NCI-H1092 (cell line): ENCODE results near the gene POLR2A.
"Not testable (repeated sequence)": the region's sequence is repeated elsewhere in the genome, so short reads cannot be mapped to it uniquely, and the experiment has no call there.

Experiments
- DNase-seq: peaks from one replicate; lab custom pipeline; 2025; lab: John Stamatoyannopoulos, UW

Gene POLR2A

GRCh38 chr17:7460850-7461660 lies 23.1 kb upstream of the POLR2A start:
- DNase-seq, result no peak

GRCh38 chr17:7462474-7463371 lies 21.4 kb upstream of the POLR2A start:
- no peak for DNase-seq

GRCh38 chr17:7463372-7463846 lies 20.8 kb upstream of the POLR2A start:
- no peak for DNase-seq

- DNase-seq, result no peak
Observed at GRCh38 chr17:7464081-7464480, 20.1 kb upstream of the POLR2A start.

GRCh38 chr17:7465597-7466275 lies 18.4 kb upstream of the POLR2A start:
- DNase-seq, result no peak

DNA sequence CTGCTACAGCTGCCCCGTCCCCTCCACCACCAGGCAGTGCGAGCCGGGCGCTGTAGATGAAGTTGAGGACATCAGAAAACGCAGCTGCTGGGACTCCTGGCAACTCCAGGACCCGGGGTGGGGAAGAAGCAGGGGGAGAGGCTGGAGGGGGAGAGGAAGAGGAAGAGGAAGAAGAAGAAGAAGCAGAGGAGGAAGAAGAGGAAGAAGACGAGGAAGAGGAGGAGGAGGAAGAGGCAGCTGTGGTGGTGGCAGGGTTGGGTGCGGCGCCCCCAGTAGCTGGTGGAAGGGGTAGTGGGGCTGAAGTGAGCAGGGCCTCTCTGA lies 17.9 kb upstream of the POLR2A start:
- DNase-seq, result no peak

- no peak for DNase-seq
Observed at GRCh38 chr17:7466639-7467341, 17.4 kb upstream of the POLR2A start.

DNA sequence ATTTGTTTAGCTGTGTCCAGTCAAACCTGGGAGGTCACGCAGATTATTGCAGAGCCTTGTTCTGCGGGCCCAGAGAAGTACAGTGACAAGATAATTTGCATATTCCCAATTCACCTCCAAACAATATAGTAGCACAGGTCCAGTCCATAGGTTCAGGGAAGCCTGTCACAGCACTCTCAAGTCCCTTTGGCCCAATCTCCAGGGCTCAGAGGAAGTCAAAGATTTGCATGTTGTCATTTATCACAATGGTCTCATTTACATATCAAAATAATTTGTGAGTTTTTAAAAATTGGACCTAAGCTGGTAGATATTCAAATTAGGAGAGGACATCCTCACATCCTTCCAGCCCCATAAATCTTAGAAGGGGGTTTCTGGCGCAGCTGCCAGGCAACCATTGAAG lies 16.7 kb upstream of the POLR2A start:
- DNase-seq, result no peak

- no peak for DNase-seq
Observed at GRCh38 chr17:7468290-7468689, 15.9 kb upstream of the POLR2A start.

DNA sequence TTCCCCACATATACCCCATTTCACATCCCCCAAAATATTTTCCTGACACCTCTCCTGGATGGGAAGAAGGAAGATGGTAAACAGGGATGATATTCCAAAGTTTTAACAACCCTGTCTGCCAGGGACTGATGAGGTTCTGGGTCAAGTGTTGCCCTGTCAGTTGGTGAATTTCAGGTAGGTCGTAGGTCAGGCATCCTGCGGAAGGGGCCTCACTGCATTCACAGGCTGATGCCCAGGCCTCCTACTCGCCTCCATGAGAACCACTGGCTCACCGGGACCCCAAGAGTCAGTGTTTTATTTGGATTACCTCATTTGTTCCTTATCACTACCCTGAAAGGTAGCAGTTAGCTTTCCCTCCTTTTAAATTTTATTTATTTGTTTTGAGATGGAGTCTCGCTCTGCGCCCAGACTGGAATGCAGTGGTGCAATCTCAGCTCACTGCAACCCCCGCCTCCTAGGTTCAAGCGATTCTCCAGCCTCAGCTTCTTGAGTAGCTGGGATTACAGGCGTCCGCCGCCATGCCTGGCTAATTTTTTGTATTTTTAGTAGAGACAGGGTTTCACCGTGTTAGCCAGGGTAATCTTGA lies 15.3 kb upstream of the POLR2A start:
- DNase-seq, result no peak

GRCh38 chr17:7469843-7470242 lies 14.3 kb upstream of the POLR2A start:
- DNase-seq, result not testable (repeated sequence)

DNA sequence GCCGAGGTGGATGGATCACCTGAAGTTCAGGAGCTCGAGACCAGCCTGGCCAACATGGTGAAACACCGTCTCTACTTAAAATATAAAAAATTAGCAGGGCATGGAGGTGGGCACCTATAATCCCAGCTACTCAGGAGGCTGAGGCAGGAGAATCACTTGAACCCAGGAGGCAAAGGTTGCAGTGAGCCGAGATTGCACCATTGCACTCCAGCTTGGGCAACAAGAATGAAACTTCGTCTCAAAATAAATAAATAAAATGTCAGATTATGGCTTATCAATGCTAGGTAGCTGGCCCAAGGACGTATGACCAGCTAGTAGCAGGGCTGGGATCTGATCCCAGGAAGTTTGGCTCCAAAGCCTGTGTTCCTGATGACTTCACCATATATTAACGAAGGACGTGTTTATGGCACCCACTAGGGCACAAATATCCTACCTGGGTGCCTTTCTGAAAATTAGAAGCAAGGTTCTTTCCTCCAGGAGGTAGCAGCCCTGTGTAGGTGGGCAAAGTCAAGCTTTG lies 13.7 kb upstream of the POLR2A start:
- not testable (repeated sequence) for DNase-seq

- no peak for DNase-seq
Observed at GRCh38 chr17:7471729-7472128, 12.4 kb upstream of the POLR2A start.

DNA sequence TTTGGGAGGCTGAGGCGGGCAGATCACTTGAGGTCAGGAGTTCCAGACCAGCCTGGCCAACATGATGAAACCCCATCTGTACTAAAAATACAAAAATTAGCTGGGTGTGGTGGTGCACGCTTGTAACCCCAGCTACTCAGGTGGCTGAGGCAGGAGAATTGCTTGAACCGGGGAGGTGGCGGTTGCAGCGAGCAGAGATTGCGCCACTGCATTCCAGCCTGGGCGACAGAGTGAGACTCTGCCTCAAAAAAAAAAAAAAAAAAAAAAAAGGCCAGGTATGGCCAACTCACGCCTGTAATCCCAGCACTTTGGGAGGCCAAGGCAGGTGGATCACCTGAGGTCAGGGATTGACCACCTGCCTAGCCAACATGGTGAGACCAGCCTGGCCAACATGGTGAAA lies 9.4 kb upstream of the POLR2A start:
- DNase-seq, result not testable (repeated sequence)

GRCh38 chr17:7475764-7476422 lies 8.3 kb upstream of the POLR2A start:
- no peak for DNase-seq

- DNase-seq, result no peak
Observed at GRCh38 chr17:7476494-7476893, 7.7 kb upstream of the POLR2A start.

DNA sequence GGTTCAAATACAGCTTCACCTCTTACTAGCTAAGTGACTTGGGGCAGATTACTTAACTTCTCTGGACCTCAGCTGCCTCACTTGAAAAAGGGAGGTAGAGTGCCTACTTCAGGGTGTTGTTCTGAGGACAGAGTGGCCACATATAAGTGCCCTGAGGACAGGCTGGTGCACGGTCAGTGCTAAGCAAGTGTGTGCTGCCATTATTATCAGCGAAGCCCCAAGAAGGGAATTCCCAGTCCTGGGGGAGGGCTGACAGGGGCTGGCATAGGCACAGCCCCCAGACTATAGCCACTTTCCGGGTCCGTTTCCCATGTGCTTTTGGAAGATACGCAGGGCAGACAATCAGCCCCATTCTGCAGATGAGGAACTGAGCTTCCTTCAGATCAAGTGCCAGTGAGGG lies 7.2 kb upstream of the POLR2A start:
- DNase-seq, result no peak

- DNase-seq, result no peak
Observed at GRCh38 chr17:7477392-7478275, 6.5 kb upstream of the POLR2A start.

DNA sequence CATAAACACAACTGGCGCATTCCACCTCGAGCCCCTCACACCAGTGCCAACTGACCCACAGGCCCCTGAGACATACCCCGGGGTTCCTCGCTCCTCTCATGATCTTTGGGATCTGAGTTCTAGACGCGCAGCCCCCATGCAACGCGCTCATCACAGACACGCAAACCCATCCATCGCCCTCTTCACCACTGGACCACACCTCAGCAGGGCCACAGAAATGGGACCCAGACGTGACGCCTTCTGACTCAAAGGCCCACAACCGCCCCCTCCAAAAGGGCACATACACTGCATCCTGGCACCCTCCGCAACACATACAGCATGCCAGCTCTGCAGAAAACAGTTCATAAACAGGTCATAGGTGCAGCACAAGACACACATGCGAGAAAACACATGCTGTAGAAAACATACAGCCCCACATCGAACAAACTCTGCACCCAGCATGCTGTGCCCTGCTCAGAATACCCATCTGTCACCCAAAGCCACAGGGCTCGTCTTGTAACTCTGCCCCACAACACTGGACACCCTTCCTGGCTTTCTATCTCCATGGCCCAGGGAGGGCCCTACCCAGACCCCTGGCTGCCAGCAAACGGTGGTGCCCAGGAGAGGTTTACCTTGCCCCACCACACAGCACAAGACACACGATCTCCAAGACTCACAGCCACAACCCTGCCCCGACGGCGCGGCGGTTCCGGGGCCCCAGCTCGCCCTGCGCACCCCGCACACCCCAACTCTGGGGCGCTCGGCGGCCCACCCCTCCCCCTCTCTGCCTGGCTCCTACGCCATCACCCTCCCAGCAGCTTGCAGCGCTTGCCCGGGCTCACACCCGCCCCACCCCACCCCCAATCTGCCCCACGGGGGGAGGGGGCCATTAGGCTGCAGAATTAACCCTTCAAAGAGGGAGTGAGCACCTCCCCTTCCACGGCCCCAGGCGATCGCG lies 5.6 kb upstream of the POLR2A start:
- DNase-seq, result no peak
